Measurements from ENCODE around the gene MEIS2. TPM values are rescaled to one million over a fixed set of nuclear protein-coding genes. Genes with fewer than 3 reads are reported as not detected.

Gene MEIS2
- total RNA-seq, 1 experiment from 2014 or later, result 28.7 TPM

DNA sequence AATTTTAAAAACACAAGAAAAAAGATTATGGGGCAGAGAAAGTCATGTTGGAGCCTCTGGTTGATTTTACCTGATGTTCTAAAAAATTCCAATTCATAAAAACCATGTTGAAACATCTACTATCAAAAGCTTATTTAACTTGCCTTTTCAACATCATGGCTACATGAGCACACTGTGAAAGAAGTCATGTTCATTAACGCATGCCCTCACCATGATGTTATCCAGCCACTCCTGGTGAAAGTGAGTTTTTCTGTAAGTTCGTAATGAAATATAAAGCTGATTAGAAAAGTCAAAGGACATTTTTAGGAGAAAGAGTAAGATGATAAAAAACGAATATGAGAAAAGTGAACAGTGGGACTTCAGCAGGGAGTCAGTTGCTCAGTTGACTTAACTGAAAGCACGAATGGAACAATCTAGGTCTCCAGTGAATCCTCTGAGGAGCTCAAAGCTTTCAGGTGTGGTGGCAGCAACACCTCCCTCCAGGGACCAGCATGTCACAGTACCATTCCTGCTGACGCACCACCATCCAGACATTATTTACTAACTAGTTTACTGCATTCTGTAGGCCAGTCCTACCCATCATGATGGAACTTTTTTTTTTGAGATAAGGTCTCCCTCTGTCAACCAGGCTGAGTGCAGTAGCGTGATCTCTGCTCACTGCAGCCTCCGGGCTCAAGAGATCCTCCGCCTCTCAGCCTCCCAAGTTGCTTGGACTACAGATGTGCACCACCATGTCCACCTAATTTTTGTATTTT, 95.2 kb downstream of the MEIS2 start:
- Mint-ChIP-seq H3K4me1 (ENCODE audit: low read depth, unreplicated experiment) (peaks cover 6% of the 10 kb centered on the region), H3K9me3 (ENCODE audit: unreplicated experiment) (no peaks in the 10 kb centered on the region), H3K27me3 (ENCODE audit: insufficient read depth, unreplicated experiment) (no peaks in the 10 kb centered on the region), H3K4me3 (ENCODE audit: unreplicated experiment) (no peak overlapping the region), H3K27ac (ENCODE audit: unreplicated experiment) (no peak overlapping the region), H3K36me3 (ENCODE audit: insufficient read depth, unreplicated experiment) (no peaks in the 10 kb centered on the region)
- POLR2A ChIA-PET, result no interaction called here
- H3K4me1 ChIP-seq, result peaks cover 14% of the 10 kb centered on the region
- H3K9me3 ChIP-seq, result no peaks in the 10 kb centered on the region
- no peaks in the 10 kb centered on the region for H3K36me3 ChIP-seq (ENCODE audit: control insufficient read depth, insufficient read depth, low read length)
- DNase-seq, result no peak
- H3K4me3 ChIP-seq (ENCODE audit: low read depth, low read length), result no peak overlapping the region
- TF ChIP-seq, protein P1, sequence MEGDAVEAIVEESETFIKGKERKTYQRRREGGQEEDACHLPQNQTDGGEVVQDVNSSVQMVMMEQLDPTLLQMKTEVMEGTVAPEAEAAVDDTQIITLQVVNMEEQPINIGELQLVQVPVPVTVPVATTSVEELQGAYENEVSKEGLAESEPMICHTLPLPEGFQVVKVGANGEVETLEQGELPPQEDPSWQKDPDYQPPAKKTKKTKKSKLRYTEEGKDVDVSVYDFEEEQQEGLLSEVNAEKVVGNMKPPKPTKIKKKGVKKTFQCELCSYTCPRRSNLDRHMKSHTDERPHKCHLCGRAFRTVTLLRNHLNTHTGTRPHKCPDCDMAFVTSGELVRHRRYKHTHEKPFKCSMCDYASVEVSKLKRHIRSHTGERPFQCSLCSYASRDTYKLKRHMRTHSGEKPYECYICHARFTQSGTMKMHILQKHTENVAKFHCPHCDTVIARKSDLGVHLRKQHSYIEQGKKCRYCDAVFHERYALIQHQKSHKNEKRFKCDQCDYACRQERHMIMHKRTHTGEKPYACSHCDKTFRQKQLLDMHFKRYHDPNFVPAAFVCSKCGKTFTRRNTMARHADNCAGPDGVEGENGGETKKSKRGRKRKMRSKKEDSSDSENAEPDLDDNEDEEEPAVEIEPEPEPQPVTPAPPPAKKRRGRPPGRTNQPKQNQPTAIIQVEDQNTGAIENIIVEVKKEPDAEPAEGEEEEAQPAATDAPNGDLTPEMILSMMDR (IDR thresholded peaks at IDR 0.05; ENCODE audit: insufficient read depth in 1 of 2, low read depth in 1 of 2, low read length in 1 of 2, severe bottlenecking in 1 of 2, unreplicated experiment in 1 of 2), result no peak
- CTCF ChIA-PET, result no interaction called here
- intact Hi-C loops (cut with micrococcal nuclease; ENCODE audit: unreplicated experiment), result no loop called here
- H3K27me3 ChIP-seq (replicated peaks; ENCODE audit: control insufficient read depth, insufficient read depth, low read length), result no peaks in the 10 kb centered on the region
- no TSS peak for BruUV-seq (replicated peaks)

DNA sequence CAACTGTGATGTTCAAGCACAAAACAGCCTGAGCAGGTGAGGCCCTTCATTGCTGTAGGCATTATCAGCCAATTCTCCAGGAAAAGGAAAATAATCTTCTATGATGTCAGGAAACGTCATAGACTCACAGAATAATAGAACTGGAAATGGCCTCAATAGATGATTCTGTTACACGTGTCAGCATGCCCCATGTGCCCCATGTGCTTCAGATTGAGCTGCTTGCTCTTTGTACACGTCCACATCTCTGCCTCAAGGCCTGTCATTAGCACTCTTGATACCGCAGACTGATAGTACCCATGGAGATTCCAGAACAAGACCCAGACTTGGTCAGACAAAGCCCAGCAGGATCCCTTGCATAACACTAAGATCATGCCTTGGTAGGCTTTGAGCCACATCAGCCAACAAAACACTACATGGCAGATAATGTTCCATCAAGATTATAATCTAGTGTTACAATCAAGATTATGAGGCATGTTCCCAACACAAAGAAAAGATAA, 95.9 kb downstream of the MEIS2 start:
- Histone ChIP-seq H3K4me1 (peaks cover 14% of the 10 kb centered on the region), H3K36me3 (ENCODE audit: control insufficient read depth, insufficient read depth, low read length) (no peaks in the 10 kb centered on the region), H3K27me3 (replicated peaks; ENCODE audit: control insufficient read depth, insufficient read depth, low read length) (no peaks in the 10 kb centered on the region), H3K4me3 (ENCODE audit: low read depth, low read length) (no peak overlapping the region), H3K9me3 (no peaks in the 10 kb centered on the region)
- CTCF ChIA-PET, result no interaction called here
- no peak overlapping the region for H3K27ac Mint-ChIP-seq (ENCODE audit: unreplicated experiment)
- no peaks in the 10 kb centered on the region for H3K36me3 Mint-ChIP-seq (ENCODE audit: insufficient read depth, unreplicated experiment)
- no peaks in the 10 kb centered on the region for H3K27me3 Mint-ChIP-seq (ENCODE audit: insufficient read depth, unreplicated experiment)
- intact Hi-C loops (cut with micrococcal nuclease; ENCODE audit: unreplicated experiment), result no loop called here
- no TSS peak for BruUV-seq (replicated peaks)
- peaks cover 6% of the 10 kb centered on the region for H3K4me1 Mint-ChIP-seq (ENCODE audit: low read depth, unreplicated experiment)
- no peak for DNase-seq
- TF ChIP-seq, protein P1 (IDR thresholded peaks at IDR 0.05; ENCODE audit: insufficient read depth in 1 of 2, low read depth in 1 of 2, low read length in 1 of 2, severe bottlenecking in 1 of 2, unreplicated experiment in 1 of 2), result no peak
- H3K9me3 Mint-ChIP-seq (ENCODE audit: unreplicated experiment), result no peaks in the 10 kb centered on the region
- POLR2A ChIA-PET, result no interaction called here
- no peak overlapping the region for H3K4me3 Mint-ChIP-seq (ENCODE audit: unreplicated experiment)

DNA sequence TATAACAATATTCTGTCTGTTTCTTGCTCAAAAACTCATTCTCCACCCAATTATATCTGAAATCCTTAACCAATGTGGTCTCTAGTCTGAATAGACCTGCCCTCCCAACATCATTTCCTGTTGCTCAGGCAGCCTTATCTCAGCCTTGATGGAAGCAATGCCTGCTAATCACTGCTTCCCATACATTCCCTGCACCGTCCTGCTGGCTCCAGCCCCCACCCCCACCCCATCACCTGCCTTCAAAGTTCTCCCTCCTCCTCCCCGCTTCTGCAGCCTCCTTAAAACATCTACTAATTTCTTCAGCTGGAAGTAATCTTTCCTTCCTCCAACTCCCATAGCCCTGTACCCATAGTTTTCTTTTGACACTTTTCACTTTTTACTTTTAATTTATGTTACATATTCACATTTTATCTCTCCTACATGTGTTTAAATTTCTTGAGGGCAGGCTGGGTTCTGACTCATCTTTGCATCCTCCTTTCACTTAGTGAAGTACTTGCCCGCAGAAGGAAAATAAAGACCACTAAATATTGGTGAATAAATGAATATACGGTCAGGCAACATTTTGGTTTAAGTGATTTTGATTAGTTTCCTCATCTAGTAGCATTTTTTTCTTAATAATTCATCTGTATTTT, 98.2 kb downstream of the MEIS2 start:
- intact Hi-C loops (cut with micrococcal nuclease; ENCODE audit: unreplicated experiment), result no loop called here
- ChIA-PET CTCF (no interaction called here), POLR2A (no interaction called here)
- Mint-ChIP-seq H3K27me3 (ENCODE audit: insufficient read depth, unreplicated experiment) (no peaks in the 10 kb centered on the region), H3K36me3 (ENCODE audit: insufficient read depth, unreplicated experiment) (peaks cover 12% of the 10 kb centered on the region), H3K27ac (ENCODE audit: unreplicated experiment) (no peak overlapping the region), H3K4me1 (ENCODE audit: low read depth, unreplicated experiment) (peaks cover 6% of the 10 kb centered on the region), H3K4me3 (ENCODE audit: unreplicated experiment) (no peak overlapping the region), H3K9me3 (ENCODE audit: unreplicated experiment) (no peaks in the 10 kb centered on the region)
- Histone ChIP-seq H3K9me3 (no peaks in the 10 kb centered on the region), H3K4me3 (ENCODE audit: low read depth, low read length) (no peak overlapping the region), H3K27me3 (replicated peaks; ENCODE audit: control insufficient read depth, insufficient read depth, low read length) (no peaks in the 10 kb centered on the region), H3K36me3 (ENCODE audit: control insufficient read depth, insufficient read depth, low read length) (no peaks in the 10 kb centered on the region), H3K4me1 (no peaks in the 10 kb centered on the region)
- no TSS peak for BruUV-seq (replicated peaks)
- DNase-seq, result no peak
- TF ChIP-seq, protein P1 (IDR thresholded peaks at IDR 0.05; ENCODE audit: insufficient read depth in 1 of 2, low read depth in 1 of 2, low read length in 1 of 2, severe bottlenecking in 1 of 2, unreplicated experiment in 1 of 2), result no peak

Data from Caco-2 (cell line).